OCI-LY1 (cell line): ENCODE data around the gene BMP6.

Experiments used
- H2AFZ ChIP-seq: fragments of 200-600 bp; sonication (generic), shearing (Covaris generic); 2 replicates; pipeline ENCODE4 v1.6.0; 2014; ENCODE audit warnings: antibody characterized with exemption, mild to moderate bottlenecking, low read length
- H3F3A ChIP-seq: fragments of 200-600 bp; sonication (generic), shearing (Covaris generic); 2 replicates; pipeline ENCODE4 v1.6.0; 2014; ENCODE audit warnings: mild to moderate bottlenecking, antibody characterized with exemption, low read length, moderate library complexity; ENCODE audit not compliant: insufficient read depth
- H3K27ac ChIP-seq: fragments of 200-600 bp; sonication (generic); 2 replicates; pipeline ENCODE4 v1.5.1; 2014; ENCODE audit warnings: low read length, mixed run types, mild to moderate bottlenecking, low read depth; ENCODE audit not compliant: poor library complexity, severe bottlenecking
- H3K27me3 ChIP-seq: fragments of 200-600 bp; sonication (generic); 2 replicates; pipeline ENCODE4 v1.6.0; 2014; ENCODE audit warnings: antibody characterized with exemption, mild to moderate bottlenecking, low read length, moderate library complexity; ENCODE audit not compliant: insufficient read depth
- H3K36me3 ChIP-seq: fragments of 200-600 bp; sonication (generic); 2 replicates; pipeline ENCODE4 v1.6.1; 2014; ENCODE audit warnings: mild to moderate bottlenecking, antibody characterized with exemption, low read length, moderate library complexity, mixed read lengths; ENCODE audit not compliant: insufficient read depth
- H3K4me1 ChIP-seq: fragments of 200-600 bp; sonication (generic); 2 replicates; pipeline ENCODE4 v1.5.1; 2014; ENCODE audit warnings: mild to moderate bottlenecking, low read length, moderate library complexity; ENCODE audit not compliant: insufficient read depth, severe bottlenecking
- H3K4me2 ChIP-seq: fragments of 200-600 bp; sonication (generic), shearing (Covaris generic); 2 replicates; pipeline ENCODE4 v1.6.1; 2014; ENCODE audit warnings: low read length
- H3K4me3 ChIP-seq: fragments of 200-600 bp; sonication (generic); 2 replicates; pipeline ENCODE4 v1.5.1; 2014; ENCODE audit warnings: low read length, low read depth, mild to moderate bottlenecking, mixed read lengths; ENCODE audit not compliant: poor library complexity, severe bottlenecking
- H3K79me2 ChIP-seq: fragments of 200-600 bp; shearing (Covaris generic); 2 replicates; pipeline ENCODE4 v1.6.1; 2016; ENCODE audit warnings: mixed run types, low read length, mixed read lengths; ENCODE audit not compliant: insufficient read depth
- H3K9ac ChIP-seq: fragments of 200-600 bp; sonication (generic), shearing (Covaris generic); 2 replicates; pipeline ENCODE4 v1.6.1; 2014; ENCODE audit warnings: mild to moderate bottlenecking, low read length, mixed read lengths
- H3K9me2 ChIP-seq: fragments of 200-600 bp; sonication (generic), shearing (Covaris generic); 2 replicates; pipeline ENCODE4 v1.6.1; 2014; ENCODE audit warnings: low read depth, mild to moderate bottlenecking, low read length, mixed read lengths
- H3K9me3 ChIP-seq: fragments of 200-600 bp; shearing (Covaris generic); 2 replicates; pipeline ENCODE4 v1.6.1; 2014; ENCODE audit warnings: low read length, mixed read lengths
- H4K20me1 ChIP-seq: fragments of 200-600 bp; sonication (generic), shearing (Covaris generic); 2 replicates; pipeline ENCODE4 v1.6.0; 2016; ENCODE audit warnings: mild to moderate bottlenecking, low read length; ENCODE audit not compliant: insufficient read depth
- CTCF ChIP-seq: fragments of 200-600 bp; sonication (generic), shearing (Covaris generic); IDR thresholded peaks from 2 replicates; pipeline ENCODE4 v1.5.1; 2017; ENCODE audit warnings: mild to moderate bottlenecking, antibody characterized with exemption, low read length, moderate library complexity, mixed read lengths
- EZH2 ChIP-seq: fragments of 200-600 bp; sonication (generic), shearing (Covaris generic); IDR thresholded peaks from 2 replicates; pipeline ENCODE4 v1.8.0; 2017; ENCODE audit warnings: borderline replicate concordance, mixed run types, mild to moderate bottlenecking, antibody characterized with exemption, low read length, moderate library complexity, mixed read lengths

Gene BMP6

GRCh38 chr6:7749478-7749877 is 23.6 kb downstream of the BMP6 start:
- no peak overlapping the region for H3K27ac ChIP-seq
- H3K9ac ChIP-seq = no peak overlapping the region
- no peaks in the 10 kb centered on the region for H4K20me1 ChIP-seq
- TF ChIP-seq EZH2 (no peak), CTCF (no peak)
- H3K4me3 ChIP-seq = no peak overlapping the region
- no peaks in the 10 kb centered on the region for H3K4me1 ChIP-seq
- H3K36me3 ChIP-seq = no peaks in the 10 kb centered on the region
- H3K4me2 ChIP-seq = no peak overlapping the region
- no peak overlapping the region for H2AFZ ChIP-seq
- H3K27me3 ChIP-seq = no peaks in the 10 kb centered on the region
- no peaks in the 10 kb centered on the region for H3K9me2 ChIP-seq
- H3K79me2 ChIP-seq = no peaks in the 10 kb centered on the region
- no peaks in the 10 kb centered on the region for H3K9me3 ChIP-seq
- no peaks in the 10 kb centered on the region for H3F3A ChIP-seq

- H3K79me2 ChIP-seq = no peaks in the 10 kb centered on the region
- no peak overlapping the region for H2AFZ ChIP-seq
- H4K20me1 ChIP-seq = no peaks in the 10 kb centered on the region
- no peak overlapping the region for H3K4me2 ChIP-seq
- no peaks in the 10 kb centered on the region for H3F3A ChIP-seq
- no peak overlapping the region for H3K9ac ChIP-seq
- no peak overlapping the region for H3K27ac ChIP-seq
- no peaks in the 10 kb centered on the region for H3K27me3 ChIP-seq
- TF ChIP-seq CTCF = no peak
- no peak for TF ChIP-seq EZH2
- H3K36me3 ChIP-seq = no peaks in the 10 kb centered on the region
- H3K4me1 ChIP-seq = no peaks in the 10 kb centered on the region
- H3K4me3 ChIP-seq = no peak overlapping the region
- H3K9me3 ChIP-seq = no peaks in the 10 kb centered on the region
- H3K9me2 ChIP-seq = no peaks in the 10 kb centered on the region
These were observed 24.3 kb downstream of the BMP6 start for GRCh38 chr6:7750197-7750596.

GRCh38 chr6:7758456-7758855 is 32.6 kb downstream of the BMP6 start:
- TF ChIP-seq EZH2 (no peak), CTCF (no peak)
- no peaks in the 10 kb centered on the region for H3K27me3 ChIP-seq
- no peaks in the 10 kb centered on the region for H3K79me2 ChIP-seq
- no peak overlapping the region for H3K4me2 ChIP-seq
- H3K4me1 ChIP-seq = no peaks in the 10 kb centered on the region
- no peaks in the 10 kb centered on the region for H3K36me3 ChIP-seq
- H3K4me3 ChIP-seq = no peak overlapping the region
- no peak overlapping the region for H3K27ac ChIP-seq
- H3K9ac ChIP-seq = no peak overlapping the region
- no peaks in the 10 kb centered on the region for H3K9me3 ChIP-seq
- no peaks in the 10 kb centered on the region for H3F3A ChIP-seq
- H2AFZ ChIP-seq = no peak overlapping the region
- no peaks in the 10 kb centered on the region for H4K20me1 ChIP-seq
- H3K9me2 ChIP-seq = no peaks in the 10 kb centered on the region
